C4-2B (cell line): Measurements from ENCODE around the gene RBM26.
A peak's percentile ranks its signal among the peaks of the same experiment; 100 is the strongest.

Experiments
- H3K27ac ChIP-seq: fragments of 450-650 bp; 2 replicates; pipeline ENCODE4 v1.5.1; 2017
- CTCF ChIP-seq: fragments of 450-650 bp; conservative IDR thresholded peaks from 2 replicates; pipeline ENCODE4 v1.5.1; 2017; ENCODE audit warnings: mild to moderate bottlenecking
- ZFX ChIP-seq: fragments of 450-650 bp; IDR thresholded peaks from 2 replicates; pipeline ENCODE4 v1.6.1; 2017

The RBM26 gene

GRCh38 chr13:79405831-79406596 lies at the start of gene RBM26:
Gene RBM26 (minus strand): TSS chr13:79406255. CDS start chr13:79405774, 481 bp downstream.
- TF ChIP-seq CTCF (no peak), ZFX (peak; percentile 75; the same call in 1 of the 2 replicates)
- peak within 1 kb of the TSS; percentile 93 for H3K27ac ChIP-seq

- TF ChIP-seq CTCF, result no peak
- TF ChIP-seq ZFX, result no peak
- H3K27ac ChIP-seq, result no peak overlapping the region
These were observed 49.3 kb upstream of the RBM26 start for GRCh38 chr13:79455331-79455730.

GRCh38 chr13:79452239-79452913 lies 46.3 kb upstream of the RBM26 start:
- no peak for TF ChIP-seq ZFX
- no peak for TF ChIP-seq CTCF
- H3K27ac ChIP-seq, result no peak overlapping the region

GRCh38 chr13:79451500-79451962 lies 45.5 kb upstream of the RBM26 start:
- TF ChIP-seq CTCF (no peak), ZFX (no peak)
- H3K27ac ChIP-seq, result no peak overlapping the region

- TF ChIP-seq ZFX (no peak), CTCF (no peak)
- no peak overlapping the region for H3K27ac ChIP-seq
These were observed 44.1 kb upstream of the RBM26 start for GRCh38 chr13:79450110-79450509.

- H3K27ac ChIP-seq, result no peak overlapping the region
- no peak for TF ChIP-seq ZFX
- no peak for TF ChIP-seq CTCF
These were observed 42.4 kb upstream of the RBM26 start for GRCh38 chr13:79448413-79448812.

GRCh38 chr13:79447741-79448140 lies 41.7 kb upstream of the RBM26 start:
- TF ChIP-seq CTCF, result no peak
- no peak for TF ChIP-seq ZFX
- H3K27ac ChIP-seq, result no peak overlapping the region
